Sciatic nerve (tissue), 2 donors: ENCODE data around the gene DRD2. TPM values are rescaled to one million over a fixed set of nuclear protein-coding genes. Genes with fewer than 3 reads are reported as not detected.
A peak's percentile ranks its signal among the peaks of the same experiment; 100 is the strongest.

Experiments used
- ATAC-seq: fragments of 200-7000 bp; cut with Tn5 transposase; one replicate; pipeline ENCODE4 v1.9.1; 2020; ENCODE audit warnings: mild to moderate bottlenecking, moderate library complexity
- DNase-seq: peaks from one replicate; pipeline ENCODE4 v3.0.0-alpha.2; 2020; ENCODE audit warnings: low spot score
- intact Hi-C: fragments of 100-400 bp; cut with DNase I; formaldehyde crosslinking; loops from one replicate; pipeline ENCODE4 v1.14.2; 2022
- total RNA-seq: library from RNA; stranded (reverse); fragmentation: NEBNext Ultra II Directional; extraction: Animal tissue kit (Norgen Biotek cat#: 25700); gene quantifications from one replicate; pipeline ENCODE4 v1.2.1, GENCODE V29; 2021
- donor health status: DM: no; HTN: no; CAD: no.
- donor health status: DM: no; HTN: no; CAD: no.

Gene DRD2
- total RNA-seq, 1 donor from 2014 or later, result 0.71 TPM

DNA sequence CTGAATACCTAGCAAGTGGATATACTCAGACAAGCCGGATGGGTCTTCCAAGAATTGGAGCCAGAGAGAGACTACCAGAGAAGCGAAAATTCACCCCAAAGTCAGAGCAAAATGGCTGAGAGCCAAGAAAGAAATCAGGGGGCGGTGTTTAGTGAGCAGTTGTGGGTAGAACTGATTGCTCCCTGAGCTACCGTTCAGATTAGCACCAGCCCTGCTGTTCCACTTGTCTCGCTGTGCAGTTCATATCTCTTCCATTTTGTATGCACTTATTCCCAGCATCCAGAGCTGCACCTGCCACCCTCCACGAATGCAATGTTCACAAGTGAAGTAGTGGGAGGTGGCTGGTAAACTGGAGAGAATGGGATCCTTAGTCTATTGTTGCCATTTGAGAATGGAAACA lies 25.5 kb downstream of the DRD2 start:
- DNase-seq, result no peak
- intact Hi-C loops, result no loop called here
- no peak for ATAC-seq

DNA sequence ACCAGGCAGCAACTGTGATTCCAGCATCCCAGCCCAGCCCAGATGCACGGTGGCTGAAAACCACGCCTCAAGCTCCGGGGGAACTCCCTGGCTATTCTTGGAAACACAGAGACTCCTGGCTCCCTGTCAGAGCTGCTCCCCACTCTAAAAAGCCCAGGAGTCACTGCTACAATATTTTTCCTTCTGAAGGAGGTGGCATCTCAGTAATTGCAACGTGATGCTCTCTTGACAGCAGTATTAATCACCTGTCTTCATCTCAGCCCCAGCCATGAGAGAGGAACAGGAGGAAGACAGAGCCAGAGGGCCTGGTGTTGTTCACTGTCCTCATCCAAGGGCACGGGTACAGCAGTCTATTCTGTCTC lies 26.9 kb downstream of the DRD2 start:
- intact Hi-C loops, result no loop called here
- no peak for DNase-seq
- ATAC-seq, result no peak

DNA sequence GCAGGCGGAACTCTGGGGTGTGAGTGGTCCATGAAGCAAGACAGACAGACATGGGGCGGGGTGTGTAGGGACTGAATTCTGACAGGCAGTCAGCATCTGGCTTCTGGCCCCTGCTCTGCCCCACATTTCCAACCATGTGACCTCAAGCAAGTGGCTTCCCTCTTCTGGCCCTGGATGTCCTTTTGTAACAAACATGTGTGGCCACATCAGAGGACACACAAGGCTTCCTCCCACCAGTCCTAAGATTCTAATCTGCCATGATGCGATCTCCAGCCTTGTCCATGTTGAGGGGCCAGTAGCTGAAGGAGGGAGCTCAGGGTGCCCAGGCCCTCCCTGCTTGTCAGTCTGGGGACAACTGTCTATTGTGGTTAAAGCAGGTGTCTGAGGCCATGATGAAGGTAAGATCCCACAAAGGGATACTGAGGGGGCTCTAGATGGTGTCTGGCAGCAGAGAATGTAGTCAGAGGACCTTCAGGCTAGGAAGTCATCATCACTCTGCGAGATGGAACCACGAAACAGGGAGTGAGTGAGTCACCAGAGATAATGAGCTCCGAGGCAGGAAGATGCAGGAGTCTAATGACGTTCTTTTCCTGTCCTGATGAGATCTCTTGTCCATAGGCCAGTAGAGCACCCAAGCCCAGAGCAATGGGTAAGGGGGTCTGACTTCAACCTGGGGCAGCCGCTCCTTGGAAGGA lies 27.4 kb downstream of the DRD2 start:
- ATAC-seq, result no peak
- intact Hi-C loops, result no loop called here
- DNase-seq, result no peak

GRCh38 chr11:113446938-113447337 lies 28.3 kb downstream of the DRD2 start:
- intact Hi-C loops, result no loop called here
- DNase-seq (no peak), ATAC-seq (no peak)

- intact Hi-C loops, result no loop called here
- no peak for ATAC-seq
- DNase-seq, result no peak
These were observed 29.1 kb downstream of the DRD2 start for GRCh38 chr11:113446112-113446511.

- DNase-seq (no peak), ATAC-seq (no peak)
- intact Hi-C loops, result no loop called here
These were observed 30.6 kb downstream of the DRD2 start for GRCh38 chr11:113444502-113445123.

DNA sequence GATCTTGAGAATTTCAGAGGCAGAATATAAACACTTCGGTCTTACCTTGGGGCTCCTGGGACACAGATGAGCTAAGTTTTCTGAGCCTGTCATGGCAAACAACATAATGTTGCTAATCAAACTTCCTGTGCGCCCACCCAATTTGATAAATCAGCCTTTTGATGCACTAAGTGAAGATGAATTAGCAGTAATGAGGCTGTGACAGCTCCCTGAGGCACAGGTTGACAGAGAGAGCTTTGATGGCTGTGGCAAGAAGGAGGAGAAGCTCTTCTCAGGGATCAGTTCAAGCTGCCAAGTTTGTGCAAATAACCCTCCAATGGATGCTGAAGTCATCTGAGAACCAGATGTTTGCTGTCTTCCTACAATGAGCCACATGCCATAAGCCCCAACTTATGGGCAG lies 34.4 kb downstream of the DRD2 start:
- intact Hi-C loops, result no loop called here
- DNase-seq (no peak), ATAC-seq (no peak)

- DNase-seq (no peak), ATAC-seq (no peak)
- intact Hi-C loops, result no loop called here
These were observed 38.4 kb downstream of the DRD2 start for GRCh38 chr11:113436672-113437252.

DNA sequence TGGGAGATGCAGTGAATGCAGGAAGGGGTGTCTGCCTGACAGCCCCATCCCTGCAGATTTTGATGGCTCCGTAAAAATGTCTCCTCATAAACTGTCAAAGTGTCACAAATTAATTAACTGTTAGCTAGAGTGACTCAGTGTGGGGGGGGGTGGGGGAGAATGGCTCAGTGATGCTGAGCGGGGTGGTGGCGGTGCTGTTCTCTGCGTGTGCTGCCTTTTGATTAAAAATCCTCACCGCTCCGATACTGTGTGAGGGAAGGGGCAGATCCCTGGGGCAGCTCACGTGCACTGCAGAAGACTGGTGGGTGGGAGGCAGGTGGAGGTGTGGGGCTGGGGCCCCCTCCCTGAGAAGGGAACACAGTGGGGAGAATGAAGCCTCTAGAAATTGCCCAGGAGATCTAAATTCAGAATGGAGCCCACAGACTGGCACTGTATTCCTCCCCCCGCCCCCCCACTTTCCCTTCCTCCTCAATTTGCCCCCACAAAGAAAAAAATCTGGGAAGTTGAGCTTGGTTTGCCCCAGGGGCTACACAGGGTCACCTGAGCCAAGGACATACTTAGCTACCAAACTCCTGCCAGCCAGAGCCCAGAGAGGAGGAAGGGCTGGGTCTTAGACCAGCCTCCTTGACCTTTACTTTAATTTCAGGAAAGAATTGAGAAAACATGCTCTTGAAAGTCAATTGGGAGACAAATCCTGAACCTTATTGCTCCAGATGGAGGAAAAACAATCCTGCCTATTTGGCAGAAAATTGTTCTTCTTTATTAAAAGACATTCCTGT lies 39.8 kb downstream of the DRD2 start:
- DNase-seq (no peak), ATAC-seq (peak; percentile 57)
- intact Hi-C loops, result no loop called here

- intact Hi-C loops, result no loop called here
- ATAC-seq, result no peak
- no peak for DNase-seq
These were observed 43.5 kb downstream of the DRD2 start for GRCh38 chr11:113431746-113432145.

DNA sequence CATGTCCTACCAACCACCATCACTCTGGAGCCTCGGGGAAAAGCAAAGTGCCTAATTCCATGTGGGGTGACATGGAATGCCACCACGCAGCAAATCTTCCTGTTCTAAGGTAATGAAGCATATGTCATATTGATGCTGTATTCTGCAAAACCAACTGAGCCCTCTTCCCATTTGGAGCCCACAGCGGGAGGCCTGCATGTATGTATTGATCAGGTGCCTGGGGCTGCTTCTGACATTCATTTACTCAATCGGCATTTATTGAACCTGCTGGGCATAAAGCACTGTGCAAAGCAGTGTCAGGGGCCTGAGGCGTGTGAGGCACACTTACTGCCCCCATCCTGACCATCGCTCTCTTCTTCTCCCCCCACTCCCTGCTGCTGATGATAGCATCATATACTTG lies 48.5 kb downstream of the DRD2 start:
- intact Hi-C loops, result no loop called here
- no peak for DNase-seq
- no peak for ATAC-seq

DNA sequence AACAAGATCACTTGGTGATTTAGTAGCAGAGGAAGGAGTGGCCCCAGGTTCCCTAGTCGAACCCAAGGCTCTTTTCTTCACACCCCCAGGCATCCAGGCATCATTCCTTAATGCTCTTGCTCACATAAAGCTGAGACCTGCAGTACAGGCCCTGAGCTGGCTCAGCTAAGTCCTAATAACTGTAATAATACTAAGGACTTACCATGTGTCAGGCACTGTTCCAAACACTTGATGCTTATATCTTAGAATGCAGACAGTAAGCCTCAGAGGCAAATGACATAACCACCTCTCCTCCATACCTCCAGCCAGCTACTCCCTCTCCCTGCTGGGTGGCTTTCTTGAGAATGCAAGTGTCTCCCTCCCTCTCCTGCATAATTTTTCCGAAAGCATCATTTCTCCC lies 54.4 kb downstream of the DRD2 start:
- intact Hi-C loops, result no loop called here
- DNase-seq, result no peak
- no peak for ATAC-seq

DNA sequence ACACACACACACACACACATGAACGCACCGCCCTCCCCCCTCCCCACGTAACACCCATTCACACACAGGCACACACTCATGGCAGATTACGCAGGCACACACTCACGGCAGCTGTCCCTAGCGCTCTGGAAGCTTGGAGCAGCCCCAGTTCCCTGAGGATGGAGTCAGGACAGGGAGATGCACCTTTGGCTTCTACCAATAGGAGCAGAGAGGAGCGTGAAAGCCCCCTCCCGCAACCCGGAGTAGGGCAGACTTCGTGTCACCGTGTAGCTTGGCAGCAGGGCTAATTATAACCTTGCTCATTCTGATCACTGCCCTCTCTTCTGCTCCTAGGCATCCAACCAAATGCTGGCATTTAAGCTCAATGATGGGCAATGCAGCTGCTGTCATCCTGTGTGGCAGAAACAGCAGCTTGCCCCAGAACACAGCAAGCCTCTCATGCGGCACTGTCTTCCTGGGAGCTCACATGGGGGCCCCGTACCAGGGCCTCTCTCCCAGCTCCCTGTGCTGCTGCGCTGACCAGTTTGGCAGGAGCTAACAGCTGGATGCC lies 55.7 kb downstream of the DRD2 start:
- ATAC-seq, result no peak
- intact Hi-C loops, result no loop called here
- no peak for DNase-seq

DNA sequence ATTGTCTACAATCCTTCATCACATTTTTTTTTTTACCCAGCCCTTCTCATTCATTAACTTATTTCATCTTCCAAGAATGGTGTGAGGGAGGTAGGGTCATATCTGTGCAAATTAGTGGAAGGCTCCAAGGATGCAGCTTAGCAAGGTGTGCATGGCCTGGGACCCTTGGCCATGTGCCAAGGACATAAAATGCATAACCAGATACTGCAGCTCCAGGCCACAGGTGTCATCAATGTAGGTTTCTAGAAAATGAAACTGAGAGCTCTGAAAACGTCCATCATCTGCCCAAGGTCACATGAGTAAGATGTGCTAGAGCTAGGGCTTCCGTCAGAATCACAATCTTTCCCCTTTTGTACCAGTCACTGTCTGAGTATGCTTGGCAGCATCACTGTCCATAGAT lies 57.8 kb downstream of the DRD2 start:
- no peak for DNase-seq
- intact Hi-C loops, result no loop called here

DNA sequence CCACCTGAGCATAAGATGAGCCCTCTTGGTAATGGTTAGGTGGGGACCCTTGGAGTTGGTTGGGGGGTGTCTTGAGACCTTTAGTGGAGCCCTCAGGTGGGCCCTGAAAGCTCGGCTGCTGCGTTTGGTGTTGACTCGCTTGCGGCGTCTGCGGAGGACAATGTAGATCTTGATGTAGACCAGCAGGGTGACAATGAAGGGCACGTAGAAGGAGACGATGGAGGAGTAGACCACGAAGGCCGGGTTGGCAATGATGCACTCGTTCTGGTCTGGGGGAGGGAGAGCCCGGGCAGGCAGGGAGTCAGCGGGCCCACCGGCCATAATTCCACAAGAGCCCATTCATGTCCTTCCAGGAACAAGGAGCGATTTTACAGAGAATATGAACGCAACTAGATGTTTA lies 59.9 kb downstream of the DRD2 start:
- ATAC-seq (no peak), DNase-seq (no peak)
- intact Hi-C loops, result no loop called here

More for the DNA sequence above, 57.8 kb downstream of the DRD2 start:
- ATAC-seq, result no peak

GRCh38 chr11:113412675-113413074 lies 62.5 kb downstream of the DRD2 start:
- intact Hi-C loops, result no loop called here
- ATAC-seq (no peak), DNase-seq (no peak)

DNA sequence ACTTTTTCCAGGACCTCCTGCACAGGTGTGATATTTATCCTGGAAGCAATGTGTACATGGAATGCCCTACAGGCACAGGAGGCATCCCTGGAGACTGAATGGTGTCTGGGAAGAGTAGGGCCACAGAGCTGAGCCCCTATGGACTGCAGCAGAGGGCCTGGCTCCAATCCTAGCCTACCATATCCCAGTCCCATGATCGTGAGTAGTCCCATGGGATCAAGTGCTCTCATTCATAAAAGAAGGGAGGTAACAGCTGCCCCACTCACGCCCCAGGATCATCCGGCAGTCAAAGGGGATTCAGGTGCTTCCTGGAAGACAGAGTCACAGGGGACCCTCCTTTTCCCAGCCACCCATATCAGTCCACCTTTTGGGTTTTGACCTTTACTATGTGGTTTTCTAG lies 63.7 kb downstream of the DRD2 start:
- DNase-seq, result no peak
- ATAC-seq, result no peak
- intact Hi-C loops, result no loop called here

GRCh38 chr11:113410414-113411135 lies 64.6 kb downstream of the DRD2 start:
- DNase-seq (no peak), ATAC-seq (no peak)
- intact Hi-C loops, result no loop called here

- ATAC-seq (no peak), DNase-seq (no peak)
- intact Hi-C loops, result no loop called here
These were observed 65.7 kb downstream of the DRD2 start for GRCh38 chr11:113409526-113409925.
